ENCODE results near the gene MYO15B.

The MYO15B gene

DNA sequence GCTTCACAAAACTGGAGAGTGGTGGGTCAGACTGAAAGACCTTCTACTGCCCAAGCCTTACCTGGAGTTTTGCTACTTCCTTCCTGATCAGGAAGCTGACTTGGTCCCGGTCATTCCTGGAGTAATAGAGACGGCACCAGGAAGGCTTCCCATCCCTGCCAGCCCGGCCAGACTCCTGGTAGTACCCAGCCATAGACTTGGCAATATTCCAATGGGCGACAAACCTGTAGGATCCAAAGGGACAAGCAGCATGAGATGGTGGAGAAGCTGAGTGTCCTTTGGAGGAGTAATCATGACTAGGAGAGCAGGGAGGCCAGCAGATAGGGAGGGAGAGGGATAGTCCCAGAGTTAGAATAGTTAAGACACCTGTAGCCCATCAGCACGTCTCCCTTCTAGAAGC is 70.6 kb downstream of the MYO15B start:
- in situ Hi-C loops (cut with MboI; ENCODE audit: low sequenced_read_pairs) = no loop called here

- in situ Hi-C loops (cut with MboI; ENCODE audit: low sequenced_read_pairs) = no loop called here
These were observed 73.9 kb downstream of the MYO15B start for GRCh38 chr17:75661531-75661930.

DNA sequence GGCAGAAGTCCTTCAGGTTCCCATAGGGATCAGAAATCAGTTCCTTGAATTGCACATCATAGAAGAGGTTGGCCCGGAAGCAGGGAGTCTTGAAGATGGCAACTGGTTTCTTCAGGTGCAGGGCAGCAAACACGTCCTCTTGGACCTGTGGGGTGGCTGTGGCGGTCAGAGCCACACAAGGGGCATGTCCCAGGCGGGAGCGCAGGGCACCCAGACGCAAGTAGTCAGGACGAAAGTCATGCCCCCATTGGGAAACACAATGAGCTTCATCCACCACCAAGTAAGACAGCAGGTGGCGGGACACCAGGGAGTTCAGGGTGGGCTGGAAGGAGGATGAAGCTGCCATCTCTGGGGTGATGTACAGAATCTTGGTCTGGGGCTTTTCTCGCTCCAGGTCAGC is 74.9 kb downstream of the MYO15B start:
- in situ Hi-C loops (cut with MboI; ENCODE audit: low sequenced_read_pairs) = no loop called here

- in situ Hi-C loops (cut with MboI; ENCODE audit: low sequenced_read_pairs) = no loop called here
These were observed 76.5 kb downstream of the MYO15B start for GRCh38 chr17:75664099-75664549.

DNA sequence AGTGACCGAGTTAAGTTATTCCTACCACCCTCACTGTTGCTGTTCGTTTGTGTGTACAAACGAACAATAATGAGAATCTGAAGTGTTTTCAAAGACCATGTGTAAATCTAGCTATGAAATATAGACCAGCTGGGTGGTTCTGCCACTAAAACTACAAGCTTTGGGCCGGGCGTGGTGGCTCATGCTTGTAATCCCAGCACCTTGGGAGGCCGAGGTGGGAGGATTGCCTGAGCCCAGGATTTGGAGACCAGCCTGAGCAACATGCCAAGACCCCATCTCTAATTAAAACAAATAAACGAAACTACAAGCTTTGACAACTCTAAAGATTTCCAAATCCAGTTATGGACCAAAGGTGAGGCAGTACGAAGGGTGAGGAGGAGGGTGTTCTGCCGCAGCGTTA is 78.4 kb downstream of the MYO15B start:
- in situ Hi-C loops (cut with MboI; ENCODE audit: low sequenced_read_pairs) = no loop called here

DNA sequence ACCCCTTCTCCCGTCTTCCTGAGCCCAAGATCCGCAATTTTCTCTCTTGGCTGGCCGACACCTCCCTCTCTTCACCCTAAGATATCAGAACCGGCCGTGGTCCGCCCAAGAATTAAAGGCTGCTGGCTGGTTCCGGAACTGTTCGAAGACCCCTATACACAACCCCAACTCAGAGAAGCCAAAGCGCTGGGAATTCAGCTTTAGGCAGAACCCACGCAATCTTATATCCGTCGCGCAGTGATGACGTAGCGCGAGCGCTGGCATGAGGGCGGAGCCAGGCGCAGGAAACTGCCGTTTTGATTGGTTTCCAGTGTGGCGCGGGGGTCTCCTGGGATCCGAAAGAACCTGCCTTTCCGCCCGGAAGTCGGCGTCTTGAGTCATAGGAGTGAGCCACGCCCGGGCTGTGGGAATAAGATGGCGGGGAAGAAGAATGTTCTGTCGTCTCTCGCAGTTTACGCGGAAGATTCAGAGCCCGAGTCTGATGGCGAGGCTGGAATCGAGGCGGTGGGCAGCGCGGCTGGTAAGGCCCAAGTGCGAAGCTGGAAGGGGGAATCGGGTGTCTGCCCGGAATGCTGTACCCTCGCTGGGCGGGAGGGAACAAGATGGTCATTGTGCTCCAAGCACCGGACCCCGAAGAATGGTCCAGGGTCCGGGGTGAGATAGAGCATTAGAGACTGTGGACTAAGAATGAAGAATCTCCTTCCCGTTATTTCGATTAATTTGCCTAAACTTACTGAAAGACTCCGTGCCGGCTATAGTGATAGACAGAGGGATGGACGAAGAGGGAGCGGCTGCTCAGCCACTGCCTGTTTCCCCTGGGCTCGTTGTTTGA is 79.6 kb downstream of the MYO15B start, which contains the start of the genes RECQL5 and SAP30BP:
TSS of gene RECQL5 (minus strand) at position 196 of the 832 bp plus-strand sequence. CDS start 597 bp downstream, outside the sequence.
TSS of gene SAP30BP (plus strand) at position 380 of the 832 bp plus-strand sequence. CDS start at position 415, 35 bp downstream.
- in situ Hi-C loops (cut with MboI; ENCODE audit: low sequenced_read_pairs) = no loop called here

GRCh38 chr17:75667825-75668224 is 80.2 kb downstream of the MYO15B start:
- in situ Hi-C loops (cut with MboI; ENCODE audit: low sequenced_read_pairs) = no loop called here

DNA sequence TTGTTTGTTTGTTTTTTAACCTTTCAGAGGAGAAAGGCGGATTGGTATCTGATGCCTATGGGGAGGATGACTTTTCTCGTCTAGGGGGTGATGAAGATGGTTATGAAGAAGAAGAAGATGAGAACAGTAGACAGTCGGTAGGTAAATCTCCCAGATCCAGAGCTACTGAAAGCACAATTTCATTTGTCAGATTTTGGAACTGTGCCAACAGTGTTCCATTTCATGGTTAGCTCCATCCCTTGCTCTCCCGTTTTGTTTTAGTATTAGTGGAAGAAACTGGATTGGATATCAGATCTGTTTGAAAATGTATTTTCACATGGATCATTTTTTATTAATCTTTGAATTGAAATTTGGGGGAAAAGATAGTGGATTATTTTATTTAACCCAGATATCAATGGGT is 80.9 kb downstream of the MYO15B start:
- in situ Hi-C loops (cut with MboI; ENCODE audit: low sequenced_read_pairs) = no loop called here

DNA sequence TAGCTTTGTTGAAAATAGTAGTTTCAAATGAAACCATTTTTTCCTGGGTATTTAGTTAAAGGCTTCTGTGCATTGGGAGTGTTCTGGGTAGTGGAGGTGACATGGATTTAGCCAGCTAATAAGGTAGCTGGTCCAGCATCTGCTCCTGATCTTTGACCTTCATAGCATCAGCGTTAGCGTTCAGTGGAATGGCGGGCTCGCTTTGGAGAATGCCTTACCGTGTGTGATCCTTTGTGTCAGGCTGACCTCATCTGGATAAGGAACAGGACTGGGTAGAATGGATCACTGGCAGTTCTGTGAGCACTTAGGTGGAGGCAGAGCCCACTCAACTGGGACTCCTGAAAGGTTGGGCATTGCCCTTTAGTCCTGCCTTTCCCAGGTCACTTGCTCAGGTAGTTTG is 83.3 kb downstream of the MYO15B start:
- in situ Hi-C loops (cut with MboI; ENCODE audit: low sequenced_read_pairs) = no loop called here

DNA sequence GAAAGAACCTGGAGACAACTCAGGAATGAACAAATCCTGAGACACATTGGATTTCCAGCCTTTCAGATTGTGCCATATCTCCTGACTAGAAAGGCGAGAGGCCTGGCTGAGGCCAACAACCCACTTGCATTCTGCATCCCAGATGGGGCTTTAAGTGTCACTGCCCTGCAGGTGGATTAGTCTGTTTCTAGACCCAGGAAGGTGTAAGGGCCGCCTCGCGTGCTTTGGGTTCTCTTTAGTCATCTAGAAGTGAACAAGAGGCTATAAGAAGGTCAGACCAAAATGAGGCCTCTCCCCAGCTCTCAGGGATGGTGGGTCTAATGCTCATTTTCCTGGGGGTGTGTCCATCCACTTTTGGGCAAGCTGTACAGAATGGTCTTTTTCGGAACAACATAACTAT is 84.4 kb downstream of the MYO15B start:
- in situ Hi-C loops (cut with MboI; ENCODE audit: low sequenced_read_pairs) = no loop called here

DNA sequence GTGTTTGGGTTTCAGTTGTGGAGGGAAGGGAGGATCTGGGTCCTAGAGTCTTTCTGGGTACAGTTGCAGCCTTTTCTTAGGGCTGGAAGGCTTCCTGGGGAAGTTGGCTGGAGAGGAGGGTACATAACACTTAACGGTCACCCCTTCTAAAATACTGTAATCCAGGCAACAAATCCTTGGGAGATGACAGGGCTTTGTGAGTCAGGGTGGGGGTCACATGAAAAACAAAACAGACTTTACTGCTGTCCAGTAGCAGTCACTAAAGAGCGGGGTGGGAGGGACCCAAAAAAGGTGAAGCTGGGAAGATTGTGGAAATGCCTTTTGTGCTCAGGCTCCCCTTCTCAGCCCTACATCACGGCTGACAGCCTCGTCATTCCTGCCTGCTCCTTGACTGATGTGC is 85.9 kb downstream of the MYO15B start:
- in situ Hi-C loops (cut with MboI; ENCODE audit: low sequenced_read_pairs) = no loop called here
